C4-2B (cell line): ENCODE data around the gene RPH3AL.
"Not testable (repeated sequence)": the region's sequence is repeated elsewhere in the genome, so short reads cannot be mapped to it uniquely, and the experiment has no call there.

Experiments used
- H3K27ac ChIP-seq: fragments of 450-650 bp; 2 replicates; pipeline ENCODE4 v1.5.1; 2017
- CTCF ChIP-seq: fragments of 450-650 bp; conservative IDR thresholded peaks from 2 replicates; pipeline ENCODE4 v1.5.1; 2017; ENCODE audit warnings: mild to moderate bottlenecking
- ZFX ChIP-seq: fragments of 450-650 bp; IDR thresholded peaks from 2 replicates; pipeline ENCODE4 v1.6.1; 2017

The RPH3AL gene

GRCh38 chr17:279776-280175 is 72.8 kb downstream of the RPH3AL start:
- TF ChIP-seq ZFX (no peak), CTCF (no peak)

GRCh38 chr17:279331-279730 is 73.3 kb downstream of the RPH3AL start:
- H3K27ac ChIP-seq = no peak overlapping the region
- TF ChIP-seq CTCF (no peak), ZFX (no peak)

More at GRCh38 chr17:279776-280175, 72.8 kb downstream of the RPH3AL start:
- no peak overlapping the region for H3K27ac ChIP-seq

GRCh38 chr17:278676-279059 is 73.9 kb downstream of the RPH3AL start:
- H3K27ac ChIP-seq = no peak overlapping the region
- TF ChIP-seq ZFX = no peak
- no peak for TF ChIP-seq CTCF

DNA sequence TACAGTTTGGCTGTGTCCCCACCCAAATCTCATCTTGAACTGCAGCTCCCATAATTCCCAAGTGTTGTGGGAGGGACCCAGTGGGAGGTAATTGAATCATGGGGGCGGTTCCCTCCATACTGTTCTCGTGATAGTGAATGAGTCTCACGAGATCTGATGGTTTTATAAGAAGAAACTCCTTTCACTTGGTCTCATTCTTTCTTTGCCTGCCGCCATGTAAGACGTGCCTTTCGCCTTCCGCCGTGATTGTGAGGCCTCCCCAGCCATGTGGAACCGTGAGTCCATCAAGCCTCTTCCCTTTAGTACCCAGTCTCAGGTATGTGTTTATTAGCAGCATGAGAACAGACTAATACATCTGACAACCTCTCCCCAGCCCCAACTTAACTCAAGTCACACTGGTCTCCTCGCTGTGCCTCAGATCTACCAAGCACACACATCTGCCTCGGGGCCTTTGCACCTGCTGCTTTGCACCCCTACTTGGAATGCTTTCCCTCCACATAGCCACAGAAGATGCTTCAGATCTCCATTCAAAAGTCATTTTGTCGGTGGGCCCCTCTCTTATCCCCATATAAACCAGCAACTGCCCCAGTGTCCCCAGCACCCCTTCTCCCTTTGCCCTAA is 74.4 kb downstream of the RPH3AL start:
- TF ChIP-seq ZFX (no peak), CTCF (no peak)
- no peak overlapping the region for H3K27ac ChIP-seq

DNA sequence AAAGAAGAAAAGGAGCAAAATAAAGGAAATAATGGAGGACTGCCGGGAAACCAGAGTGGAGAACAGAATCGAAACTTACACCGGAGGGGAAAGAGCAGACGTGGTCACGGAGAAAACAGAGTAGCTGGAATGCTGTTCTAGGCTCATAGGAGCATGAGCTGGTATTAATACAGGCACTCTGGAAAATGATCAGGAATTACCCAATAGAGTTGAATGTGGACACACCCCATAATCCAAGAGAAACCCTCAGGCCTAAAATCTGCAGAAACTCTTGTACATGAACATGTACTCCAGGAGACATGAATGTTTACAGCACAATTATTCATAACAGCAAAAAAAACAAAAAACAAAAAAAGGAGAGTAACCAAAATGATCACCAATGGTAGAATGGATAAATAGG is 77.7 kb downstream of the RPH3AL start:
- no peak for TF ChIP-seq CTCF
- no peak for TF ChIP-seq ZFX

DNA sequence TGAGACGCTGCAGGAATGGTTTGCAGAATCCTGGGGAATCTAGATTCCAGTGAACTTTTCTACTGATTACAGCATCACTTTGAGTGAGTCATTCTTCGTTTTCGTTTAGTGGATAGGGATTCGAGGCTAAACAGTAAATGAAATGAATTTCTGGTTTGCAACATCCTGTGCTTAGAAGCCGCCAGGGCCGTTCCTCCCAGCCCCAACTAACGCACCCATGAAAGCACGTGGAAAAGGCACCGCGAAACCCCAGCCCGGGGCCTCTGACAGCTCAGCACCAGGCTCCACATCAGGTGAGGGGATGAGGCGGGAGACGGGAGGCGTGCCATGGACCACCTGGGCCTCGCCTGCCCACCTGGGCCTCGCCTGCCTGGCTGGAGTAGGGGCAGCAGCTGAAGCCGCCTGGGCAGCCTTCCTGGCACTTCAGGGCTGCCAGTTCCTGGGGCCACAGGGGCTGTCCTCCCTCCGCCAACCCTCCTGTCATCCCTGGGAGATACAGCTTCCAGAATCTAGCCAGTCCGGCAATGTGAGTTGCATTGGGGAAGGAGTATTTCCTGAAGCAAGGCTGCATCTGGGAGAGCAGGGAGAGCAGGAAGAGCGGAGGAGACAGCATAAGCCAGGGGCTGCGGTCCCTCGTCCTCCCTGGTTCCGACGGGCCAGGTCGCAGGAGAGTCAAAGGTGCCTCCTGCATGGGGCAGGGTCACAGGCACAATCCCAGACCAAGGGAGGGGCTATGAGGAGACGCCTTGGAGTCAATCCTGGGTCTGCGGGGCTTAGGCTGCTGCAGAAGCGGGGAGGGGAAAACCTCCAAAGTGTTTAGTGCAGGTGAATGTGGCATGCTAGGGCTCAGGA is 78.4 kb downstream of the RPH3AL start:
- TF ChIP-seq ZFX (no peak), CTCF (no peak)
- no peak overlapping the region for H3K27ac ChIP-seq

More for the DNA sequence above, 77.7 kb downstream of the RPH3AL start:
- H3K27ac ChIP-seq = no peak overlapping the region

DNA sequence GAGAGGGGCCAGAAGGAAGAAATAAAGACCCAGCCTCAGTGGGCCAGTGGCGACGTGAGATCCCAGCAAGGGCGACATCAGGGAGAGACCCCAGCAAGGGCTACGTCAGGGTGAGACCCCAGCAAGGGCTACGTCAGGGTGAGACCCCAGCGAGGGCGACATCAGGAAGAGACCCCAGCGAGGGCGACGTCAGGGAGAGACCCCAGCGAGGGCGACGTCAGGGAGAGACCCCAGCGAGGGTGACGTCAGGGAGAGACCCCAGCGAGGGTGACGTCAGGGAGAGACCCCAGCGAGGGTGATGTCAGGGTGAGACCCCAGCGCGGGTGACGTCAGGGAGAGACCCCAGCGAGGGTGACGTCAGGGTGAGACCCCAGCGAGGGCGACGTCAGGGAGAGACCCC is 79.8 kb downstream of the RPH3AL start:
- H3K27ac ChIP-seq = not testable (repeated sequence)

DNA sequence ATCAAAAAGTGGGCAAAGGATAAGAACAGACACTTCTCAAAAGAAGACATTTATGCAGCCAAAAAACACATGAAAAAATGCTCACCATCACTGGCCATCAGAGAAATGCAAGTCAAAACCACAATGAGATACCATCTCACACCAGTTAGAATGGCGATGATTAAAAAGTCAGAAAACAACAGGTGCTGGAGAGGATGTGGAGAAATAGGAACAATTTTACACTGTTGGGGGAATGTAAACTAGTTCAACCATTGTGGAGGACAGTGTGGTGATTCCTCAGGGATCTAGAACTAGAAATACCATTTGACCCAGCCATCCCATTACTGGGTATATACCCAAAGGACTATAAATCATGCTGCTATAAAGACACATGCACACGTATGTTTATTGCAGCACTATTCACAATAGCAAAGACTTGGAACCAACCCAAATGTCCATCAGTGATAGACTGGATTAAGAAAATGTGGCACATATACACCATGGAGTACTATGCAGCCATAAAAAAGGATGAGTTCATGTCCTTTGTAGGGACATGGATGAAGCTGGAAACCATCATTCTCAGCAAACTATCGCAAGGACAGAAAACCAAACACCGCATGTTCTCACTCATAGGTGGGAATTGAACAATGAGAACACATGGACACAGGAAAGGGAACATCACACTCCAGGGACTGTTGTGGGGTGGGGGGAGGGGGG is 80.5 kb downstream of the RPH3AL start:
- H3K27ac ChIP-seq = not testable (repeated sequence)
